ENCODE data around the gene FARS2.

- TF ChIP-seq CTCF (IDR thresholded peaks at IDR 0.05; ENCODE audit: borderline replicate concordance, extremely low read depth, low read length, poor library complexity, severe bottlenecking) = no peak
- TF ChIP-seq EZH2 (IDR thresholded peaks at IDR 0.05; ENCODE audit: borderline replicate concordance, low read depth, low read length, severe bottlenecking) = no peak
Measured at GRCh38 chr6:5786321-5786968, 525.1 kb downstream of the FARS2 start.
